ENCODE results near the gene CACUL1. TPM values are rescaled to one million over a fixed set of nuclear protein-coding genes. Genes with fewer than 3 reads are reported as not detected.

CACUL1 gene
- polyA plus RNA-seq, 1 experiment, result 15.3 TPM

DNA sequence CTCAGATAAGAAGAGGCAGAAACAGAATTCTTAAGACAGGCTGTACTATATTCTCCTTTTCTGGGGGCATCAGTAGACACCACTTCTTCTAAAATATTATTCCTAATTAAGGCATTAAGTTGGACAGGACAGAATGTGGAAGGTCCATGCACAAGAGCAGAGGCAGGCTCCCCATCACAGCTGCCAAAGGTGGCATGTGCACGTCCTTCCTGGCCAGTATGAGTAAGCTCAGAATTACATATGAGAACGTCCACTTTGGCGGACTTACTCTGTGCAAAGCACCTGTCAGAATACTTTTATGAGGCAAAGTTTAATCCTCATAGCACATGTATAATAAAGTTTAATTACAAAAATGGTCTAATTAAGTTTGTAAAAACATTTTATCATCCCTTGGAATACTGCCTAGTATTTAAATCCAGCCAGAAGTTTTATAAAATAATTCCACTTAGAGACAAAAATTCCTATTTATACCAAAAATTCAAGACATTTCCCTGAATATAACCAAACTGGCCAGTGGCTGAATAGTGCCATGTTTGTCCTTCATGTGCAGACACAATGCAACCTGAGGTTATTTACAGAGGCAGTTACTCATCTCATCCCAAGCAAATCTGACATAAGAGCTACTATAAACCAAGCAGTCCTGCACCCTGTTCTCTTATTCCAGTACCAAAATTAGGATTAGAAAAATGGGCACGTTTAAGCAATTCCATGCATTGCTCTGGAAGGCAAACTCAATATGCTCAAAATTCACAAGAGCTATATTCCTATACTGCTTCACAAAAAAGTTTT, 65.5 kb downstream of the CACUL1 start:
- H3K4me3 ChIP-seq (ENCODE audit: low read depth, low read length), result no peak overlapping the region
- ChIA-PET POLR2A (no interaction called here), CTCF (interaction anchor here (1.3 kb wide), 1 partner anchor 46 kb away, joined by 5 read pairs; no protein-coding TSS in a partner anchor)
- H3K27me3 ChIP-seq (ENCODE audit: control insufficient read depth, insufficient read depth, low read length), result no peaks in the 10 kb centered on the region
- TF ChIP-seq, protein P1, sequence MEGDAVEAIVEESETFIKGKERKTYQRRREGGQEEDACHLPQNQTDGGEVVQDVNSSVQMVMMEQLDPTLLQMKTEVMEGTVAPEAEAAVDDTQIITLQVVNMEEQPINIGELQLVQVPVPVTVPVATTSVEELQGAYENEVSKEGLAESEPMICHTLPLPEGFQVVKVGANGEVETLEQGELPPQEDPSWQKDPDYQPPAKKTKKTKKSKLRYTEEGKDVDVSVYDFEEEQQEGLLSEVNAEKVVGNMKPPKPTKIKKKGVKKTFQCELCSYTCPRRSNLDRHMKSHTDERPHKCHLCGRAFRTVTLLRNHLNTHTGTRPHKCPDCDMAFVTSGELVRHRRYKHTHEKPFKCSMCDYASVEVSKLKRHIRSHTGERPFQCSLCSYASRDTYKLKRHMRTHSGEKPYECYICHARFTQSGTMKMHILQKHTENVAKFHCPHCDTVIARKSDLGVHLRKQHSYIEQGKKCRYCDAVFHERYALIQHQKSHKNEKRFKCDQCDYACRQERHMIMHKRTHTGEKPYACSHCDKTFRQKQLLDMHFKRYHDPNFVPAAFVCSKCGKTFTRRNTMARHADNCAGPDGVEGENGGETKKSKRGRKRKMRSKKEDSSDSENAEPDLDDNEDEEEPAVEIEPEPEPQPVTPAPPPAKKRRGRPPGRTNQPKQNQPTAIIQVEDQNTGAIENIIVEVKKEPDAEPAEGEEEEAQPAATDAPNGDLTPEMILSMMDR (IDR thresholded peaks at IDR 0.05; ENCODE audit: low read depth, low read length), result no peak
- H3K9me3 ChIP-seq (ENCODE audit: control insufficient read depth, insufficient read depth, low read length), result no peaks in the 10 kb centered on the region
- no peak for DNase-seq (ENCODE audit: low read depth, low spot score)
- H3K27ac ChIP-seq (ENCODE audit: low read depth, low read length), result no peak overlapping the region

DNA sequence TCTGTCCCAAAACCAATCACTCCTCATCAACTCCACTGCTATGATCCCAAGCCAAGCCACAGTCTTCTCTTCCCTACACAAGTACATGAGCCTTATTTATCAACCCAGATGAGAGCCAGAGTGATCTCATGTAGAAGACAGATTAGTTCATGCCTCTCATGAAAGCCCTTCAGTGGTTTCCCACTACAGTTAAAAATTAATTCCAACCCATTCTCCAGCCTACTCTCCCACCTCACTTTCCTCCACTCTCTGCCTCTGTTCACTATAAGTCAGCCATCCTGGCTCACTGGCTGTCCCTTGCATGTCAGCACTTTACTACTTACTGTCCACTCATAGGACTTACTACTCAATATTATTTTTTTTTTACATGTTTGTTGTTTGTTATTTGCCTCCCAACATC, 67.3 kb downstream of the CACUL1 start:
- ChIA-PET CTCF (no interaction called here), POLR2A (no interaction called here)
- Histone ChIP-seq H3K27me3 (ENCODE audit: control insufficient read depth, insufficient read depth, low read length) (no peaks in the 10 kb centered on the region), H3K9me3 (ENCODE audit: control insufficient read depth, insufficient read depth, low read length) (no peaks in the 10 kb centered on the region), H3K4me3 (ENCODE audit: low read depth, low read length) (no peak overlapping the region), H3K27ac (ENCODE audit: low read depth, low read length) (no peak overlapping the region)
- DNase-seq (ENCODE audit: low read depth, low spot score), result no peak
- TF ChIP-seq, protein P1 (IDR thresholded peaks at IDR 0.05; ENCODE audit: low read depth, low read length), result no peak

GRCh38 chr10:118682533-118682932, 72.2 kb downstream of the CACUL1 start:
- Histone ChIP-seq H3K27me3 (ENCODE audit: control insufficient read depth, insufficient read depth, low read length) (no peaks in the 10 kb centered on the region), H3K9me3 (ENCODE audit: control insufficient read depth, insufficient read depth, low read length) (no peaks in the 10 kb centered on the region), H3K4me3 (ENCODE audit: low read depth, low read length) (no peak overlapping the region), H3K27ac (ENCODE audit: low read depth, low read length) (no peak overlapping the region)
- TF ChIP-seq, protein P1 (IDR thresholded peaks at IDR 0.05; ENCODE audit: low read depth, low read length), result no peak
- ChIA-PET CTCF (interaction anchor here (0.9 kb wide), 1 partner anchor 114 kb away, joined by 4 read pairs; no protein-coding TSS in a partner anchor), POLR2A (no interaction called here)
- no peak for DNase-seq (ENCODE audit: low read depth, low spot score)

- H3K27me3 ChIP-seq (ENCODE audit: control insufficient read depth, insufficient read depth, low read length), result no peaks in the 10 kb centered on the region
- CTCF ChIA-PET, result interaction anchor here (1.8 kb wide), 1 partner anchor 111 kb away, joined by 4 read pairs; no protein-coding TSS in a partner anchor
- DNase-seq (ENCODE audit: low read depth, low spot score), result no peak
- POLR2A ChIA-PET, result no interaction called here
- TF ChIP-seq, protein P1 (IDR thresholded peaks at IDR 0.05; ENCODE audit: low read depth, low read length), result no peak
- no peak overlapping the region for H3K27ac ChIP-seq (ENCODE audit: low read depth, low read length)
- no peak overlapping the region for H3K4me3 ChIP-seq (ENCODE audit: low read depth, low read length)
- no peaks in the 10 kb centered on the region for H3K9me3 ChIP-seq (ENCODE audit: control insufficient read depth, insufficient read depth, low read length)
Observed at GRCh38 chr10:118680197-118680596, 74.6 kb downstream of the CACUL1 start.

- Histone ChIP-seq H3K9me3 (ENCODE audit: control insufficient read depth, insufficient read depth, low read length) (no peaks in the 10 kb centered on the region), H3K27me3 (ENCODE audit: control insufficient read depth, insufficient read depth, low read length) (no peaks in the 10 kb centered on the region), H3K27ac (ENCODE audit: low read depth, low read length) (no peak overlapping the region), H3K4me3 (ENCODE audit: low read depth, low read length) (no peak overlapping the region)
- TF ChIP-seq, protein P1 (IDR thresholded peaks at IDR 0.05; ENCODE audit: low read depth, low read length), result no peak
- DNase-seq (ENCODE audit: low read depth, low spot score), result no peak
- POLR2A ChIA-PET, result no interaction called here
- CTCF ChIA-PET, result interaction anchor here (1.1 kb wide), 1 partner anchor 106 kb away, joined by 10 read pairs; no protein-coding TSS in a partner anchor
Observed at GRCh38 chr10:118674226-118674919, 80.4 kb downstream of the CACUL1 start.

Measured in AG04450 (cell line).